ENCODE data around the gene IGFL1. TPM values are rescaled to one million over a fixed set of nuclear protein-coding genes. Genes with fewer than 3 reads are reported as not detected.
"Not testable (repeated sequence)": the region's sequence is repeated elsewhere in the genome, so short reads cannot be mapped to it uniquely, and the experiment has no call there.

IGFL1 gene
- total and polyA plus RNA-seq, 11 donors = not detected

DNA sequence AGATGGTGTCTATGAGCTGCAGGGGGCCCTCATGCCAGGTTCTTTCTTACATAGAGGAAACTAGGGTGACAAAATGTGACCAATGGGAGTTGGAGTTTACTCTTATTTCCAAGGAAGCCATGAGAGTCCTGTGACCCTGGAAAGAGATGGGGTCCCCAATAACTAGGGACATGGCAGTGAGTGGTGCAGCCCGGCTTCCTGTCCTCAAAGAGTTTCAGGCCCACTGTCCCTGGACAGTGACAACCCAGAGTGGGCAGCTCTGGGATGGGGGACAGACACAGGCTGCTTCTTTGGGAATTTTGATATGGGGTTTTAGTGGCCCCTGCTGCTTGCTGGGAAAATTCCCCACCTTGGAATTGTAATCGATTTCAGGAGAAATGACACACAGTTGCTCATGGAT is 8.4 kb upstream of the IGFL1 start:
- no peak overlapping the region for H3K27ac ChIP-seq
- no peak overlapping the region for H3K4me3 ChIP-seq
- no peaks in the 10 kb centered on the region for H3K9me3 ChIP-seq
- H3K36me3 ChIP-seq = no peaks in the 10 kb centered on the region
- intact Hi-C loops (cut with DNase I) = no loop called here
- H3K27me3 ChIP-seq = peaks cover 0 to 16% (median 0%) of the 10 kb centered on the region in 9 donors
- 69 to 85% (median 79%) methylated on average over 1 to 2 of the region's 2 CpGs for WGBS, 4 donors
- H3K4me1 ChIP-seq = peaks cover 0 to 9% (median 0%) of the 10 kb centered on the region in 12 donors
- ATAC-seq (no peak), DNase-seq (no peak)
- TF ChIP-seq, protein P1, sequence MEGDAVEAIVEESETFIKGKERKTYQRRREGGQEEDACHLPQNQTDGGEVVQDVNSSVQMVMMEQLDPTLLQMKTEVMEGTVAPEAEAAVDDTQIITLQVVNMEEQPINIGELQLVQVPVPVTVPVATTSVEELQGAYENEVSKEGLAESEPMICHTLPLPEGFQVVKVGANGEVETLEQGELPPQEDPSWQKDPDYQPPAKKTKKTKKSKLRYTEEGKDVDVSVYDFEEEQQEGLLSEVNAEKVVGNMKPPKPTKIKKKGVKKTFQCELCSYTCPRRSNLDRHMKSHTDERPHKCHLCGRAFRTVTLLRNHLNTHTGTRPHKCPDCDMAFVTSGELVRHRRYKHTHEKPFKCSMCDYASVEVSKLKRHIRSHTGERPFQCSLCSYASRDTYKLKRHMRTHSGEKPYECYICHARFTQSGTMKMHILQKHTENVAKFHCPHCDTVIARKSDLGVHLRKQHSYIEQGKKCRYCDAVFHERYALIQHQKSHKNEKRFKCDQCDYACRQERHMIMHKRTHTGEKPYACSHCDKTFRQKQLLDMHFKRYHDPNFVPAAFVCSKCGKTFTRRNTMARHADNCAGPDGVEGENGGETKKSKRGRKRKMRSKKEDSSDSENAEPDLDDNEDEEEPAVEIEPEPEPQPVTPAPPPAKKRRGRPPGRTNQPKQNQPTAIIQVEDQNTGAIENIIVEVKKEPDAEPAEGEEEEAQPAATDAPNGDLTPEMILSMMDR (IDR thresholded peaks at IDR 0.05) = no peak
- no peak for TF ChIP-seq POLR2A (IDR thresholded peaks at IDR 0.05)

DNA sequence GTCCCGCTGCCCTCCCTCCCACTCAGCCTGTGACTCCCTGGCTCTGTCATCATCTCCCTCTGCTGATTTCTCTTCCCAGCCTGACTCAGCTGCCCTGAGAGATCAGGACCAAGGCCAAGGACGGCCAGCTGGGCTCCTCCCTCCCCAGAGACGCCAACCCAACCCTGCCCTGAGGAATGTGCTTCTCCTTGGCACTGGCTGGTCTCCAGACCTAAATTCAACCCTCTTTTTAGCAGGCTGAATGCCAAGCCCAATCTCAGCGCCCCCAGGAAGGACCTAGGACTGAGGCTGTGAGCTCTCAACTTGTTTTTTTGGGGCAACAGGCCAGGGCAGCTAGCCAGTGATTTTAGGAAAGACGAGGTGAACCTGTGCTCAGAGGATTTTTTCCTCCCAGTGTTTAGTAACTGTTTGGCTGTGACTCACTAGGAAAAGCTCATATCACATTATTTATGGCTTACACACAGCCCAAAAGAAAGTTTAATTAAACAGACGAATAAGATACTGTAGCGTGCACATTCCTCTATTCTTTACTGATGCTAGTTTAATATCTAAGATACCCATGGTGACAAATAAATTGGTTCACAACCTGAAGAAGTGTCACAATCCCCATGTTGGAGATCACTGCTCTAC is 7.4 kb upstream of the IGFL1 start:
- 16 to 26% (median 21%) methylated on average over 7 of the region's 7 CpGs for WGBS, 4 donors
- Histone ChIP-seq H3K9me3 (no peaks in the 10 kb centered on the region), H3K4me3 (no peak overlapping the region), H3K4me1 (peaks cover 0 to 15% (median 0%) of the 10 kb centered on the region in 12 donors), H3K27ac (no peak overlapping the region), H3K36me3 (no peaks in the 10 kb centered on the region), H3K27me3 (peaks cover 0 to 20% (median 0%) of the 10 kb centered on the region in 9 donors)
- DNase-seq (peak in 4 of 5 donors; percentile 51 to 60 (median 55)), ATAC-seq (peak; percentile 86 to 93 (median 90))
- intact Hi-C loops (cut with DNase I) = no loop called here
- no peak for TF ChIP-seq POLR2A (IDR thresholded peaks at IDR 0.05)
- TF ChIP-seq, protein P1 (IDR thresholded peaks at IDR 0.05) = no peak

DNA sequence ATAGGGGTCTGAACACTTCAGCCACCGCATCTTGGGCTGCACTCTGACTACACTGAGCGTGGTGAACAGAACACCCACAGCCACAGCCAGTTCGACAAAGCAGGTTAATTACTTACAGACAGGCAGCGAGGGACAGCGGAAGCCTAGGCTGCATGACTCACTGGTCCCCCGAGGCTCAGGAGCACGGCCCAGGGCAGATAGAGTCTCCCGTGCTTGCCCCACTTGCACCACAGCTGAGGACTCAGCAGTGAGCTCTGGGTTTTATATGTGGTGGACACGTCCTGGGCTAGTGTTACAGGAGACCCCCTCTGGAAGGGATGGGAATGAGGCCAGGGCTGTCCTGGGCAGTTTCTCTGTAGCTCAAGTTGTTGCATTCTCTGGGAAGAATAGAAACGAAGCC is 5.8 kb upstream of the IGFL1 start:
- ATAC-seq; H3K36me3 ChIP-seq; H3K27ac ChIP-seq; DNase-seq; intact Hi-C loops (cut with DNase I); H3K4me3 ChIP-seq; H3K9me3 ChIP-seq: not testable (repeated sequence)
- H3K4me1 ChIP-seq = peaks cover 0 to 15% (median 0%) of the 10 kb centered on the region in 12 donors
- 58 to 74% (median 65%) methylated on average over 8 to 10 of the region's 10 CpGs for WGBS, 4 donors
- H3K27me3 ChIP-seq = peaks cover 0 to 21% (median 0%) of the 10 kb centered on the region in 9 donors

DNA sequence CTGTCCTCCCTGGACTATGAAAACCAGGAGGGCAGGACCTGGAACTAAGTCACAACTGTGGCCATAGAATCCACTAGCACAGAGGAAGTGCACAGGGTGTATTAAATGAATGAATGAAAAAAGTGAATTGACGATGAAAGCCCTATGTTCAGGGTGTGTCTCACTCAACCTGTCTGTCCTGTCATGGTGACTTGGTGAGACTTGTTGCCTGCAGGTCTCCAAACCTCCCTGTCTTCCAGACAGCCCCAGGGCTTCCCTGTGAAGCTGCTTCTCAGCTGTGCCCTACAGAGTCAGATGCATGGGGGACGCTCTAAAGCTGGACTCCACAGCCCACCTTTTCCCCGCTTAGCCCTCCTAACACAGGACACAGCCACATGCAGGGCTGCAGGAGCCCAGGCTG is 4.8 kb upstream of the IGFL1 start:
- Histone ChIP-seq H3K9me3 (no peaks in the 10 kb centered on the region), H3K27me3 (peaks cover 0 to 21% (median 3%) of the 10 kb centered on the region in 9 donors), H3K36me3 (no peaks in the 10 kb centered on the region), H3K4me3 (no peak overlapping the region), H3K4me1 (peaks cover 0 to 15% (median 0%) of the 10 kb centered on the region in 12 donors), H3K27ac (no peak overlapping the region)
- intact Hi-C loops (cut with DNase I) = no loop called here
- DNase-seq (no peak), ATAC-seq (no peak)
- TF ChIP-seq, protein P1 (IDR thresholded peaks at IDR 0.05) = no peak
- TF ChIP-seq POLR2A (IDR thresholded peaks at IDR 0.05) = no peak
- WGBS, 4 donors = 63 to 78% (median 74%) methylated on average over 3 of the region's 3 CpGs

Data from heart left ventricle (tissue), 16 donors.